ENCODE data around the gene CHPF. TPM values are rescaled to one million over a fixed set of nuclear protein-coding genes. Genes with fewer than 3 reads are reported as not detected.

CHPF gene
- 0.84 and 3.2 TPM in 2 replicates for total RNA-seq

- DNase-seq, result peak; percentile 91
Observed at GRCh38 chr2:219543596-219544358, at the start of gene CHPF, which contains the start of gene TMEM198. TSS of gene CHPF (minus strand) at chr2:219543809. CDS start at chr2:219543538, 271 bp downstream. TSS of gene TMEM198 (plus strand) at chr2:219544028. CDS start at chr2:219544728, 700 bp downstream.

DNA sequence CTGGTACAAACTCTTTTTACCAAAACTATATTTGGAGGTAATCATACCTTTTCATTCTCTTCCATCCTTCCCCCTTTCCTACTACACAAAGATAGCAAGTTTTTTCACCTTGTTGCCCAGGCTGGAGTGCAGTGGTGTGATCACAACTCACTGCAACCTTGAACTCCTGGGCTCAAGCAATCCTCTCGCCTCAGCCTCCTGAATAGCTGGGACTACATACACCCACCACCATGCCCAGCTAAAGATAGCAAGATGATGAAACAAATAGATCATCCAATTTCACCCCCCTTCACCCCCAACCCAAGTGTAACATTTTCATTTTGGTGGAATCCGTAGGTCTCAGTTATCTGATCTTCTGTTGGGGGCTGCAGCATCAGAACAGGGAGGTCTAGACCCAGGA is 49.5 kb upstream of the CHPF start:
- DNase-seq, result no peak

DNA sequence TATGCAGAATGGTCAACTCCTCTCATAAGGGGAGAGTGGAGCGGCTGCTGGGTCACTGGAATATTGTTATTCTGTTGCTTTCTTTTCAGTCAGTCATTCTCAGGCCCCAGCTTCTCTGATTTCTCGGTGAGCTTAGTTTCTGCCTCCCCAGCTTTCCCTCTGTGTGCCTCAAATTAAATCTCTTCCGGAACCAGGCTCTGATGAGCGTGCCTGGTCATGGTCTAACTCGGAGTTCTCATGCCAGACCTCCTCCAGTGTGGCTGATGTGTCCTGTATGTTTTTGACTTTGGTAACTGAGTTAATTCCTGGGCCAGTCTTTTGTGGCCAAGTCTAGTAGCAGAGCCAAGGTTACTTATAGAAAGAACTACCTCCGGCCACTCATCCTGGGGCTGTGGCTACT is 49.1 kb upstream of the CHPF start:
- DNase-seq, result no peak

- no peak for DNase-seq
Observed at GRCh38 chr2:219591091-219591490, 47.5 kb upstream of the CHPF start.

DNA sequence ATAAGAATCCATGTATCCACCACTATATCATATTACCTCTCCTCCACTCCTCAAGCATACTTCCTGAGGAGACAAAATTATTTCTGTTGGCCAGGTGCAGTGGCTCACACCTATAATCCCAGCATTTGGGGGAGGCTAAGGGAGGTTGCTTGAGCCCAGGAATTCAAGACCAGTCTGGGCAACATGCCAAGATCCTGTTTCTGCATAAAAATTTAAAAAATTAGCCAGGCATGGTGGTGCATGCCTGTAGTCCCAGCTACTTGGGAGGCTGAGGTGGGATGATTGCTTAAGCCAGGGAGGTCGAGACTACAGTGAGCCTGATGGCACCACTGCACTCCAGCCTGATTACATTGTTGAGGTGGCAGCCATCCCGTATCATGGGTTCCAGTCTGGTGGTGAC is 37.7 kb upstream of the CHPF start:
- DNase-seq, result no peak

GRCh38 chr2:219578811-219579613 is 35.4 kb upstream of the CHPF start:
- no peak for DNase-seq

- no peak for DNase-seq
Observed at GRCh38 chr2:219576505-219577388, 33.1 kb upstream of the CHPF start.

- DNase-seq, result no peak
Observed at GRCh38 chr2:219575566-219576504, 32.2 kb upstream of the CHPF start.

DNA sequence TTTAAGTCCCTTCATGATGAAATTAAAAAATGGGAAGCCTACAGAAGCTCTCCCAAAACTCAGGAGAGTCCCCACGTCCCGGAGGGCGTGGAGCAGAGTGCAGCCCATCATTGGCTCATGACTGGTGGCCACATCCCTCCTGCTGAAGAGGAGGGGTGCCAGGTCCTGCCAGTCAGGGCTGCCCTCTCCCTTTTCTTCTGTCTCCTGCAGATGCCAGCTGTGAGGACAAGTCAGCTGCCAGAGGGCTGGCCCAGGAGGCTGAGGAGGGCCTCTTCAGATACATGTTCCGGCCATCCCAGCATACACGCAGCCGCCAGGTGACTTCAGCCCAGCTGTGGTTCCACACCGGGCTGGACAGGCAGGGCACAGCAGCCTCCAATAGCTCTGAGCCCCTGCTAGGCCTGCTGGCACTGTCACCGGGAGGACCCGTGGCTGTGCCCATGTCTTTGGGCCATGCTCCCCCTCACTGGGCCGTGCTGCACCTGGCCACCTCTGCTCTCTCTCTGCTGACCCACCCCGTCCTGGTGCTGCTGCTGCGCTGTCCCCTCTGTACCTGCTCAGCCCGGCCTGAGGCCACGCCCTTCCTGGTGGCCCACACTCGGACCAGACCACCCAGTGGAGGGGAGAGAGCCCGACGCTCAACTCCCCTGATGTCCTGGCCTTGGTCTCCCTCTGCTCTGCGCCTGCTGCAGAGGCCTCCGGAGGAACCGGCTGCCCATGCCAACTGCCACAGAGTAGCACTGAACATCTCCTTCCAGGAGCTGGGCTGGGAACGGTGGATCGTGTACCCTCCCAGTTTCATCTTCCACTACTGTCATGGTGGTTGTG is 31.1 kb upstream of the CHPF start:
- no peak for DNase-seq

- no peak for DNase-seq
Observed at GRCh38 chr2:219573166-219573565, 29.6 kb upstream of the CHPF start.

- DNase-seq, result no peak
Observed at GRCh38 chr2:219572237-219573001, 28.8 kb upstream of the CHPF start, which contains the start of gene INHA. TSS of gene INHA (plus strand) at chr2:219572310. CDS start at chr2:219572375, 65 bp downstream.

- DNase-seq, result peak; percentile 47
Observed at GRCh38 chr2:219571311-219572236, 28.0 kb upstream of the CHPF start, which contains the start of gene OBSL1. TSS of gene OBSL1 (minus strand) at chr2:219571539. CDS start at chr2:219571232, 307 bp downstream.

- DNase-seq, result peak; percentile 32
Observed at GRCh38 chr2:219570924-219571310, 27.3 kb upstream of the CHPF start.

- DNase-seq, result peak; percentile 33
Observed at GRCh38 chr2:219570194-219570923, 26.8 kb upstream of the CHPF start.

GRCh38 chr2:219569635-219570034 is 26.0 kb upstream of the CHPF start:
- no peak for DNase-seq

GRCh38 chr2:219569041-219569440 is 25.4 kb upstream of the CHPF start:
- no peak for DNase-seq

DNA sequence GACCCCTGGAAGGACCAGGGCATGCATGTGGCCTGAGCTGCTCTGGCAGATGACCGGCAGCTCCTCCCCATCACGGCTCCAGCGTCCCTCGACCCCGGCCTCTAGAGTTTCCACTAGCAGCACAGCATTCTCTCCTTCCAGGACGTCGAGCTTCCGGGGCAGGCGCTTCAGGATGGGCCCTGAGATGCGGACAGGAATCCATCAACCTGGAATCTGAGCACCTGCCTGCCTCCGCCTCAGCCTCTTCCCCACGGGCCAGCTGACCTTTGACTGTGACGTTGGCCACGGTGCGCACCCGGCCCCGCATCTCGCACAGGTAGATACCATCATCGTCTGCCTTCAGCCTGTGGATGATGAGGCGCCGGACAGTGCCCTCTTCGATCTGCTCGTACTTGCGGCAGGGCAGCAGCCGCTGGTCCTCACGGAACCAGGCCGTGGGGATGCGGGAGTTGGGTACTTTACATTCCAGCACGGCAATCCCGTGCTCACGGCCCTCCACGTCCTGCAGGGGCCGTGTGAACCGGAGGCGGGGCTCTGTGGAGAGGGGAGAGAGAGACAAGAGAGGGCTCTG is 24.3 kb upstream of the CHPF start:
- DNase-seq, result no peak
